Measurements from ENCODE around the gene NAALADL1. TPM values are rescaled to one million over a fixed set of nuclear protein-coding genes. Genes with fewer than 3 reads are reported as not detected.
A peak's percentile ranks its signal among the peaks of the same experiment; 100 is the strongest.

The NAALADL1 gene, protein sequence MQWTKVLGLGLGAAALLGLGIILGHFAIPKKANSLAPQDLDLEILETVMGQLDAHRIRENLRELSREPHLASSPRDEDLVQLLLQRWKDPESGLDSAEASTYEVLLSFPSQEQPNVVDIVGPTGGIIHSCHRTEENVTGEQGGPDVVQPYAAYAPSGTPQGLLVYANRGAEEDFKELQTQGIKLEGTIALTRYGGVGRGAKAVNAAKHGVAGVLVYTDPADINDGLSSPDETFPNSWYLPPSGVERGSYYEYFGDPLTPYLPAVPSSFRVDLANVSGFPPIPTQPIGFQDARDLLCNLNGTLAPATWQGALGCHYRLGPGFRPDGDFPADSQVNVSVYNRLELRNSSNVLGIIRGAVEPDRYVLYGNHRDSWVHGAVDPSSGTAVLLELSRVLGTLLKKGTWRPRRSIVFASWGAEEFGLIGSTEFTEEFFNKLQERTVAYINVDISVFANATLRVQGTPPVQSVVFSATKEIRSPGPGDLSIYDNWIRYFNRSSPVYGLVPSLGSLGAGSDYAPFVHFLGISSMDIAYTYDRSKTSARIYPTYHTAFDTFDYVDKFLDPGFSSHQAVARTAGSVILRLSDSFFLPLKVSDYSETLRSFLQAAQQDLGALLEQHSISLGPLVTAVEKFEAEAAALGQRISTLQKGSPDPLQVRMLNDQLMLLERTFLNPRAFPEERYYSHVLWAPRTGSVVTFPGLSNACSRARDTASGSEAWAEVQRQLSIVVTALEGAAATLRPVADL
- total RNA-seq (2014; rRNA removed; shearing (Covaris generic)) = 1.4 and 2.4 TPM in 2 replicates

GRCh38 chr11:65058419-65059054 lies at the start of gene NAALADL1:
TSS of gene NAALADL1 (minus strand) at chr11:65058553. CDS start at chr11:65058521, 32 bp downstream.
- Histone ChIP-seq H3K36me3 (replicated peaks; ENCODE audit: control insufficient read depth, insufficient read depth, low read length) (no peaks in the 10 kb centered on the region), H3K4me3 (ENCODE audit: insufficient read depth, low read depth, low read length) (no peak within 1 kb of the TSS), H3K27me3 (ENCODE audit: control insufficient read depth, insufficient read depth, low read length) (no peaks in the 10 kb centered on the region)
- no peak for DNase-seq

- Histone ChIP-seq H3K4me3 (ENCODE audit: insufficient read depth, low read depth, low read length) (no peak overlapping the region), H3K36me3 (replicated peaks; ENCODE audit: control insufficient read depth, insufficient read depth, low read length) (no peaks in the 10 kb centered on the region; the same call in none of the 2 replicates), H3K27me3 (ENCODE audit: control insufficient read depth, insufficient read depth, low read length) (no peaks in the 10 kb centered on the region)
- peak; percentile 55 for DNase-seq
Observed at GRCh38 chr11:65107751-65108468, 49.6 kb upstream of the NAALADL1 start.

GRCh38 chr11:65107078-65107477 lies 48.7 kb upstream of the NAALADL1 start:
- Histone ChIP-seq H3K4me3 (ENCODE audit: insufficient read depth, low read depth, low read length) (no peak overlapping the region), H3K27me3 (ENCODE audit: control insufficient read depth, insufficient read depth, low read length) (no peaks in the 10 kb centered on the region), H3K36me3 (replicated peaks; ENCODE audit: control insufficient read depth, insufficient read depth, low read length) (peaks cover 3% of the 10 kb centered on the region)
- no peak for DNase-seq

GRCh38 chr11:65104628-65105027 lies 46.3 kb upstream of the NAALADL1 start:
- Histone ChIP-seq H3K4me3 (ENCODE audit: insufficient read depth, low read depth, low read length) (no peak overlapping the region), H3K36me3 (replicated peaks; ENCODE audit: control insufficient read depth, insufficient read depth, low read length) (peaks cover 3% of the 10 kb centered on the region), H3K27me3 (ENCODE audit: control insufficient read depth, insufficient read depth, low read length) (no peaks in the 10 kb centered on the region)
- no peak for DNase-seq

DNA sequence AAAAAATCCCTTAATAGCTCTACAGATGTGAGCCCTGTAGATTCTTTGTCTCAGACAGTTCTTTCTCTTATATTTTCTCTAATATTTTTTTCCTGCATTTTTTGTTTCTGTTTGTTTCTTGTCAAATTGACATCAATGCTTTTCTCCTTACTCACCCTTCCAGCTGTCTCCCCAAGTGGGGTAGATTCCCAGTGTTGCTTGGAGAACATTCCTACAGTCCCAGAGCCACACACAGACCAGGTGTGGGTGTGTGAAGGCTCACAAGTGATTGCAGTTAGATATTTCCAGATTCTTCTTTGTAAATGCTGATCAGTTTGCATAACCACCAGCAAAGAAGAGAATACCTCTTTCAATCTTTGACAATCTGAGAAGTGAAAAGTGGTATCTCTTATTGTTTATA lies 45.1 kb upstream of the NAALADL1 start:
- no peak for DNase-seq
- H3K27me3 ChIP-seq (ENCODE audit: control insufficient read depth, insufficient read depth, low read length) = no peaks in the 10 kb centered on the region
- no peak overlapping the region for H3K4me3 ChIP-seq (ENCODE audit: insufficient read depth, low read depth, low read length)
- peaks cover 3% of the 10 kb centered on the region; the same call in 1 of the 2 replicates for H3K36me3 ChIP-seq (replicated peaks; ENCODE audit: control insufficient read depth, insufficient read depth, low read length)

DNA sequence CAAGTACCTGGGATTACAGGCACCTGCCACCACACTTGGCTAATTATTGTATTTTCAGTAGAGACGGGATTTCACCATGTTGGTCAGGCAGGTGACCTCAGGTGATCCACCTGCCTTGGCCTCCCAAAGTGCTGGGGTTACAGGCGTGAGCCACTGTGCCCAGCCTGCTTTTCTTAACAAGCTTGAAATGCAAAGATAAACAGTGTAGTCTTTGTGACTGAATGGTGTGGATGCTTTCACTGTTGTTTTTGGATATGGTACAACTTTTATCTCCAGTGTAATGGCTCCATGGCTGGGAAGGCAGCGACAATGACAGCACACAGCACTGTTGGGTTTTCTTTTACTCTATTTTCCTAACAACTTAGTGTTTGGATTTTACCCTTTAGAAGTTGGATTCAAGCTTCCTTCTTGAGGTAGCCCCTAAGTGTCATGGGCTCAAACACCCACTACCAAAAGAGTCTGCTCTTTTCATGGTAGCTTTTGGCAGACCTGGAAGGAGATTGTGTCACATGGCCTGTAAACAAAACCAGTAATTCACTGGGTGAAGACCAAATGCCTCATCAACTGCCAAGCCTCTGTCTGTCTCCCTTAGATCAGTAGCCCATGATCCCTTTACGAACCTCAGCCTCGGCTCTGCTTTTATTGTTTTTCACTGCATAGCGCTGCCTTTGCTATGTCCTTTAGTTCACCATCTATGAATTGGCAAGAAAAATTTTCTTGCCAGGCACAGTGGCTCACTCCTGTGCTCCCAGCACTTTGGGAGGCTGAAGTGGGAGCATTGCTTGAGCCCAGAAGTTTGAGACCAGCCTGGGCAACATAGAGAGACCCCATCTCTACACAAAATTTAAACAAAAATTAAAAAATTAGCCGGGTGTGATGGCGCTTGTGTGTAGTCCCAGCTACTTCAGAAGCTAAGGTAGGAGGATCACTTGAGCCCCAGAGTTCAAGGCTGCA lies 44.1 kb upstream of the NAALADL1 start:
- Histone ChIP-seq H3K27me3 (ENCODE audit: control insufficient read depth, insufficient read depth, low read length) (no peaks in the 10 kb centered on the region), H3K4me3 (ENCODE audit: insufficient read depth, low read depth, low read length) (no peak overlapping the region), H3K36me3 (replicated peaks; ENCODE audit: control insufficient read depth, insufficient read depth, low read length) (peaks cover 3% of the 10 kb centered on the region)
- DNase-seq = no peak

DNA sequence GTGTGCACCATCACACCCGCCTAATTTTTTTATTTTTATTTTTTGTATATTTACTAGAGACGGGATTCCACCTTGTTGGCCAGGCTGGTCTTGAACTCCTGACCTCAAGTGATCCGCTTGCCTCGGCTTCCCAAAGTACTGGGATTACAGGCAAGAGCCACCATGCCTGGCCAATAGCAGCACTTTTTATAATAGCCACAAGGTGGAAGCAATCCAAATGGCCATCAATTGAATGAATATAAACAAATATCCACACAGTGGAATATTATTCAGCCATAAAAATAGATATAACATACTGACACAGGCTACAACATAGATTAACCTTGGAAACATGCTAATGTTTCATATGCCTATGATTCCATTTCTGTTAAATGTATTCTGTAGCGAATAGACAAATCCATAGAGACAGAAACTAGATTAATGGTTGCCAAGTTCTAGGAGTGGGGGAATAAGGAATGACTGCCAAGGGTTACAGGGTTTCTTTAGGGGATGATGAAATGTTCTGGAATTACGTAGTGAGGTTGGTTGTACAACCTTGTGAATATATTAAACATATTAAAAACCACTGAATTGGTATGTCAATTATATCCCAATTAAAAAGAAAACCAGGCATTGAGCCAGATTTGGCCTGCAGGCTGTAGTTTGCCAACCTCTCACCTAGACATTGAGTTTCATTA lies 42.5 kb upstream of the NAALADL1 start:
- H3K27me3 ChIP-seq (ENCODE audit: control insufficient read depth, insufficient read depth, low read length) = no peaks in the 10 kb centered on the region
- H3K36me3 ChIP-seq (replicated peaks; ENCODE audit: control insufficient read depth, insufficient read depth, low read length) = peaks cover 3% of the 10 kb centered on the region
- no peak overlapping the region for H3K4me3 ChIP-seq (ENCODE audit: insufficient read depth, low read depth, low read length)
- no peak for DNase-seq

GRCh38 chr11:65096926-65097325 lies 38.6 kb upstream of the NAALADL1 start:
- H3K27me3 ChIP-seq (ENCODE audit: control insufficient read depth, insufficient read depth, low read length) = no peaks in the 10 kb centered on the region
- H3K4me3 ChIP-seq (ENCODE audit: insufficient read depth, low read depth, low read length) = peak overlapping the region; percentile 65; the same call in 1 of the 2 replicates
- no peak for DNase-seq
- no peaks in the 10 kb centered on the region; the same call in none of the 2 replicates for H3K36me3 ChIP-seq (replicated peaks; ENCODE audit: control insufficient read depth, insufficient read depth, low read length)

- peak; percentile 97 for DNase-seq
- no peaks in the 10 kb centered on the region; the same call in none of the 2 replicates for H3K36me3 ChIP-seq (replicated peaks; ENCODE audit: control insufficient read depth, insufficient read depth, low read length)
- no peaks in the 10 kb centered on the region for H3K27me3 ChIP-seq (ENCODE audit: control insufficient read depth, insufficient read depth, low read length)
- peak within 1 kb of the TSS; percentile 65 for H3K4me3 ChIP-seq (ENCODE audit: insufficient read depth, low read depth, low read length)
Observed at GRCh38 chr11:65095974-65096806, 37.8 kb upstream of the NAALADL1 start, which contains the start of gene VPS51. TSS of gene VPS51 (plus strand) at chr11:65096214. CDS start at chr11:65096251, 37 bp downstream.

DNA sequence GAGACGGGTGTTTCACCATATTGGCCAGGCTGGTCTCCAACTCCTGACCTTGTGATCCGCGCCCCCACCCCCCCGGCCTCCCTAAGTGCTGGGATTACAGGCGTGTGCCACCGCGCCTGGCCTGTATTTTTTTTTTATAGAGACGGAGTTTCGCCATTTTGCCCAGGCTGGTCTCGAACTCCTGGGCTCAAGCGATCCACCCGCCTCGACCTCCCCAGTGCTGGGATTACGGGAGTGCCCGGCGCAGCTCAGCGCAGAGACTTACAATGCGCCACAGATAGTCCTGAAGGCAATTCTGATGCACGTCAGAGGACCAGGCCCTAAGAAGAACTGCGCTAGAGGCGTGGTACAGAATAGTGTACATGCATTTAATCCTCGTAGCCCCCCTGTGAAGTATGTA lies 37.1 kb upstream of the NAALADL1 start:
- Histone ChIP-seq H3K27me3 (ENCODE audit: control insufficient read depth, insufficient read depth, low read length) (no peaks in the 10 kb centered on the region), H3K36me3 (replicated peaks; ENCODE audit: control insufficient read depth, insufficient read depth, low read length) (no peaks in the 10 kb centered on the region; the same call in none of the 2 replicates), H3K4me3 (ENCODE audit: insufficient read depth, low read depth, low read length) (no peak overlapping the region; the same call in 1 of the 2 replicates)
- no peak for DNase-seq

GRCh38 chr11:65090628-65091027 lies 32.3 kb upstream of the NAALADL1 start:
- Histone ChIP-seq H3K27me3 (ENCODE audit: control insufficient read depth, insufficient read depth, low read length) (no peaks in the 10 kb centered on the region), H3K36me3 (replicated peaks; ENCODE audit: control insufficient read depth, insufficient read depth, low read length) (peaks cover under 1% of the 10 kb centered on the region; the same call in 1 of the 2 replicates), H3K4me3 (ENCODE audit: insufficient read depth, low read depth, low read length) (no peak overlapping the region)
- no peak for DNase-seq

DNA sequence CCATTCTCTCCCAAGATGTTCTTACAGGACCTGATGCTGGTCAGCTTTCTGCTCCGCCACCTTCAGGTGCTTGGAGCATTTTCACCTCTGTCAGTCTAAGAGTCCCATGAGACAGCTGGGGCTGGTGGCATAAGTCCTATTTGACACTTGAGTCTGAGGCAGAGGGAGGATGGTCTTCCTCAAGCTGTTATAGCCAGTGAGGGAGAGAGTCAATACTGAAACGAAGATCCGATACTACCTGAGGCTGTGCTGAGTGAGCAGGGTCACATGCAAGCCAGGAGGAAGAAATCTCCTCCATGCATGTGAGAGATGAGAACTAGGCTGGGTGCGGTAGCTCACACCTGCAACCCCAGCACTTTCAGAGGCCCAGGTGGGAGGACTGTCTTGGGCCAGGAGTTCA lies 31.3 kb upstream of the NAALADL1 start:
- H3K36me3 ChIP-seq (replicated peaks; ENCODE audit: control insufficient read depth, insufficient read depth, low read length) = peaks cover 1% of the 10 kb centered on the region; the same call in 1 of the 2 replicates
- no peak for DNase-seq
- H3K4me3 ChIP-seq (ENCODE audit: insufficient read depth, low read depth, low read length) = no peak overlapping the region
- no peaks in the 10 kb centered on the region for H3K27me3 ChIP-seq (ENCODE audit: control insufficient read depth, insufficient read depth, low read length)
